Ascending aorta (tissue), 2 donors: Measurements from ENCODE around the gene SPACDR. TPM values are rescaled to one million over a fixed set of nuclear protein-coding genes. Genes with fewer than 3 reads are reported as not detected.
A peak's percentile ranks its signal among the peaks of the same experiment; 100 is the strongest.
"Not testable (repeated sequence)": the region's sequence is repeated elsewhere in the genome, so short reads cannot be mapped to it uniquely, and the experiment has no call there.

Experiments
- DNase-seq, 2 donors: peaks; one replicate each; pipeline ENCODE4 v3.0.0-alpha.2; 2019; ENCODE audit warnings: low spot score in 2 of 2
- H3K27ac ChIP-seq, 2 donors: fragments of 200-600 bp; sonication (generic); one replicate each; pipeline ENCODE4 v1.5.1; 2016 to 2017; ENCODE audit warnings: mild to moderate bottlenecking in 1 of 2
- H3K27me3 ChIP-seq: fragments of 200-600 bp; sonication (generic); one replicate; pipeline ENCODE4 v1.5.1; 2017
- H3K36me3 ChIP-seq, 2 donors: fragments of 200-600 bp; sonication (generic); one replicate each; pipeline ENCODE4 v1.5.1; 2016
- H3K4me1 ChIP-seq, 2 donors: fragments of 200-600 bp; sonication (generic); one replicate each; pipeline ENCODE4 v1.5.1; 2016 to 2017; ENCODE audit warnings: mild to moderate bottlenecking in 1 of 2
- H3K4me3 ChIP-seq, 2 donors: fragments of 200-600 bp; sonication (generic); one replicate each; pipeline ENCODE4 v1.5.1; 2016 to 2017; ENCODE audit warnings: mild to moderate bottlenecking in 1 of 2
- H3K9me3 ChIP-seq, 2 donors: fragments of 200-600 bp; sonication (generic); one replicate each; pipeline ENCODE4 v1.5.1; 2016
- CTCF ChIP-seq, 3 experiments: fragments of 200-600 bp in 2 of 3; fragments of 450-650 bp in 1 of 3; sonication (generic) in 2 of 3; IDR thresholded peaks; one replicate each; pipeline ENCODE4 v1.5.1; 2016 to 2019; ENCODE audit warnings: antibody characterized with exemption in 3 of 3, mild to moderate bottlenecking in 1 of 3, moderate library complexity in 1 of 3
- intact Hi-C: fragments of 100-400 bp; cut with DNase I; formaldehyde crosslinking; loops from one replicate; pipeline ENCODE4 v1.15.1; 2023
- total RNA-seq: library from RNA; depleted of rRNA; stranded (reverse); fragments of >200 nt; gene quantifications from one replicate; pipeline ENCODE4 v1.1.0, GENCODE V29; 2016

The SPACDR gene
- total RNA-seq, 1 donor from 2014 or later = not detected

- no peak overlapping the region for H3K27ac ChIP-seq
- no peaks in the 10 kb centered on the region for H3K9me3 ChIP-seq
- intact Hi-C loops = no loop called here
- H3K36me3 ChIP-seq = no peaks in the 10 kb centered on the region
- no peak overlapping the region for H3K4me3 ChIP-seq
- no peak for TF ChIP-seq CTCF (IDR thresholded peaks at IDR 0.05)
- H3K4me1 ChIP-seq = no peaks in the 10 kb centered on the region
- H3K27me3 ChIP-seq = no peaks in the 10 kb centered on the region
- DNase-seq = no peak
Observed at GRCh38 chr7:100504887-100505611, 41.0 kb upstream of the SPACDR start.

DNA sequence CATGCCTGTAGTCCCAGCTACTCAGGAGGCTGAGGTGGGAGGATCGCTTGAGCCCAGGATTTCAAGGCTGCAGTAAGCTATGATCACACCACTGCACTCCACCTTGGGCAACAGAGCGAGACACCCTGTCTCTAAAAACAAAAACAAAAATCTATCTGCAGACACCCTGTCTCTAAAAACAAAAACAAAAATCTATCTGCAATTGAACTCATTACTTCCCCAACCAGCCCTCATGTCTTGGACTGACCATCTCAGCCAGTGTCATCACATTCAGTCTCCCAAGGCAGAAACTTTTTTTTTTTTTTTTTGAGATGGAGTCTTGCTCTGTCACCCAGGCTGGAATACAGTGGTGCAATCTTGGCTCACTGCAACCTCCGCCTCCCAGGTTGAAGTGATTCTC, 40.0 kb upstream of the SPACDR start:
- H3K4me3 ChIP-seq, H3K27me3 ChIP-seq, H3K27ac ChIP-seq, H3K9me3 ChIP-seq, intact Hi-C loops, DNase-seq, H3K4me1 ChIP-seq, H3K36me3 ChIP-seq: not testable (repeated sequence)

DNA sequence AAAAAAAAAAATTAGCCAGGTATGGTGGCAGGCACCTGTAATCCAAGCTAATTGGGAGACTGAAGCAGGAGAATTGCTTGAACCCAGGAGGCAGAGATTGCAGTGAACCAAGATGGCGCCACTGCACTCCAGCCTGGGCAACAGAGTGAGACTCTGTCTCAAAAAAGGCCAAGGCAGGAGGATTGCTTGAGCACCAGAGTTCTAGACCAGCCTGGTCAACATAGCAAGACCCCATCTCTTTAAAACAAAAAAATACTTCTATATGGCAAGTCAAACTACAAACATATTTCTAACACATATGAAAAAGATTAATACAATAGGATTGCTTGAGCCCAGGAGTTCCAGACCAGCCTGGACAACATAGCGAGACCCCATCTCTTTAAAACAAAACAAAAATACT, 36.7 kb upstream of the SPACDR start:
- DNase-seq, intact Hi-C loops, H3K36me3 ChIP-seq, H3K27me3 ChIP-seq, H3K4me3 ChIP-seq, H3K4me1 ChIP-seq, H3K27ac ChIP-seq, H3K9me3 ChIP-seq: not testable (repeated sequence)

- Histone ChIP-seq H3K4me1 (no peaks in the 10 kb centered on the region), H3K4me3 (no peak overlapping the region), H3K27ac (no peak overlapping the region), H3K9me3 (no peaks in the 10 kb centered on the region), H3K27me3 (no peaks in the 10 kb centered on the region), H3K36me3 (no peaks in the 10 kb centered on the region)
- no peak for DNase-seq
- intact Hi-C loops = no loop called here
- TF ChIP-seq CTCF (IDR thresholded peaks at IDR 0.05) = no peak
Observed at GRCh38 chr7:100496509-100496908, 32.4 kb upstream of the SPACDR start.

DNA sequence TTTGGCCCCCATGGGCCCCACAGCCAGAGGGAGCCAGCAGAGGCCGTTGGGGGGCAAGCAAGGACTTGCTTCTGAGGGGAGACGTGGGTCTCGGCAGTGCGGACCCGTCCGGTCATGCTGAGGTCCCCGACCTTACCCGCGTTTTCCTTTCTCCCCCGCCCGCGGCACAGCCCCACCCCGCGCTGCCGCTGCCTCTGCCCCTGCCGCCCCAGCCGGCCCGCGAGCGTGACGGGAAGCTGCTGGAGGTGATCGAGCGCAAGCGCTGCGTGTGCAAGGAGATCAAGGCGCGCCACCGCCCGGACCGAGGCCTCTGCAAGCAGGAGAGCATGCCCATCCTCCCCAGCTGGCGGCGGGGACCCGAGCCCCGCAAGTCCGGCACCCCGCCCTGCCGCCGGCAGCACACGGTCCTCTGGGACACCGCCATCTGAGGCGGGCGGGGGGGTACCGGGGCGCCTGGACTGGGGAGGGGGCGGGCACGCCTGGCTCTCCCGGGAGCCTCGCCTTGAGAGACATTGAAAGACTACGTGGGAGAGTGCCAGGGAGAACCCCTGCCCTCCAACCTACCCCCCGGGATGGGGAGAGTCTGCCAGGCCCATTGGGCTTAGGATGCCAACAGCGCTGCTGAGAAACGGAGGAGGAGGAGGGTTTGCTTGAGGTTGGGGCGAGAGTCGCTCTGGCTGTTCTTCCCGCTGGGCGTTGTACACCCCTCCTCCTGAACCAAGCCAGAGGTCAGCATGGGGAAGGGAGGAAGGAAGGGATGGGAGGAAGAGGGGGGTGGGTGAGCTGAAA, 29.6 kb upstream of the SPACDR start:
- Histone ChIP-seq H3K27me3 (no peaks in the 10 kb centered on the region), H3K4me1 (no peaks in the 10 kb centered on the region), H3K4me3 (peak overlapping the region; percentile 34 to 54), H3K27ac (no peak overlapping the region), H3K36me3 (no peaks in the 10 kb centered on the region), H3K9me3 (no peaks in the 10 kb centered on the region)
- intact Hi-C loops = no loop called here
- DNase-seq = no peak
- TF ChIP-seq CTCF (IDR thresholded peaks at IDR 0.05) = no peak

DNA sequence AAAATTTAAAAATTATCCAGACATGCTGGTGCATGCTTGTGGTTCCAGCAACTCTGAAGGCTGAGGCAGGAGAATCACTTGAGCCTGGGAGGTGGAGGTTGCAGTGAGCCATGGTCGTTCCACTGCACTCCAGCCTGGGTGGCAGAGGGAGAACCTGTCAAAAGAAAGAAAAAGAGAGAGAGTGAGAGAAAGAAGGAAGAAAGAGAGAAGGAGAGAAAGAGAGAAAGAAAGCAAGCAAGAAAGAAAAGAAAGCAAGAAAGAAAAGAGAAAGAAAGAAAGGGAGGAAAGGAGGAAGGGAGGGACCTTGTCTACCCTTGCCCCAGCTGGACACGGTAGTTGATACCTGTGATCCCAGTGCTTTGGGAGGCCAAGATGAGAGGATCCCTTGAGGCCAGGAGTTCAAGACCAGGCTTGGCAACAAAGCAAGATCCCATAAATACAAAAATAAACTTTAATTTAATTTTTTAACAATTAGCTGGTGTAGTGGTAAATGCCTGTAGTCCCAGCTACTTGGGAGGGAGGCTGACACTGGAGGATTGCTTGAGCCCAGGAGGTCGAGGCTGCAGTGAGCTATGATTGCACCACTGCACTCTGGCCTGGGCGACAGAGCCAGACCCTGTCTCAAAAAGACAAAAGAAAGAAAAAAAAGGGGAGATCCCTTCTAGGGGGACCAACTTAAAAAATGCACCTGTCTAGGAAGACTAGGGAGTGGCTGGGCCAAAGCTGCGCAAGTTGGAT, 28.8 kb upstream of the SPACDR start:
- no peaks in the 10 kb centered on the region for H3K4me1 ChIP-seq
- no peak for TF ChIP-seq CTCF (IDR thresholded peaks at IDR 0.05)
- H3K4me3 ChIP-seq = peak overlapping the region; percentile 34 to 54
- no peaks in the 10 kb centered on the region for H3K36me3 ChIP-seq
- DNase-seq = no peak
- intact Hi-C loops = no loop called here
- H3K9me3 ChIP-seq = no peaks in the 10 kb centered on the region
- H3K27ac ChIP-seq = no peak overlapping the region
- H3K27me3 ChIP-seq = no peaks in the 10 kb centered on the region
